ENCODE measurements around the gene FAM229A. TPM values are rescaled to one million over a fixed set of nuclear protein-coding genes. Genes with fewer than 3 reads are reported as not detected.

FAM229A gene
- total RNA-seq, 1 experiment from 2014 or later: 9.4 TPM

- TF ChIP-seq AR (CRISPR knock-in tag; IDR thresholded peaks at IDR 0.05): no peak
- TF ChIP-seq ATF2 (CRISPR knock-in tag; IDR thresholded peaks at IDR 0.05; ENCODE audit: borderline replicate concordance, low read depth): no peak
- TF ChIP-seq JAZF1 (CRISPR knock-in tag; IDR thresholded peaks at IDR 0.05): no peak
- TF ChIP-seq MXD4 (CRISPR knock-in tag; IDR thresholded peaks at IDR 0.05; ENCODE audit: borderline replicate concordance): no peak
- TF ChIP-seq ATF1 (CRISPR knock-in tag; IDR thresholded peaks at IDR 0.05): no peak
- TF ChIP-seq IRF1 (CRISPR knock-in tag; IDR thresholded peaks at IDR 0.05): no peak
- no peak for TF ChIP-seq USF1 (CRISPR knock-in tag; IDR thresholded peaks at IDR 0.05)
- TF ChIP-seq SOX15 (CRISPR knock-in tag; IDR thresholded peaks at IDR 0.05): no peak
- no peak for TF ChIP-seq OVOL2 (CRISPR knock-in tag; IDR thresholded peaks at IDR 0.05; ENCODE audit: borderline replicate concordance)
- TF ChIP-seq ZNF219 (CRISPR knock-in tag; IDR thresholded peaks at IDR 0.05; ENCODE audit: borderline replicate concordance): no peak
- TF ChIP-seq ATF3 (CRISPR knock-in tag; conservative IDR thresholded peaks at IDR 0.05): no peak
Measured at GRCh38 chr1:32377541-32378220, 15.4 kb upstream of the FAM229A start (continued).

GRCh38 chr1:32376199-32376598 is 13.9 kb upstream of the FAM229A start:
- no peaks in the 10 kb centered on the region for H3K9me3 Mint-ChIP-seq

More at GRCh38 chr1:32376199-32376598, 13.9 kb upstream of the FAM229A start:
- no peaks in the 10 kb centered on the region for H3K4me1 Mint-ChIP-seq
- no peaks in the 10 kb centered on the region for H3K27me3 Mint-ChIP-seq (ENCODE audit: low read depth)
- TF ChIP-seq ATF3 (CRISPR knock-in tag; conservative IDR thresholded peaks at IDR 0.05): no peak
- no peak for TF ChIP-seq PRDM15 (CRISPR knock-in tag; IDR thresholded peaks at IDR 0.05)
- TF ChIP-seq HMGA2 (CRISPR knock-in tag; IDR thresholded peaks at IDR 0.05): no peak
- no peak for TF ChIP-seq ZSCAN18 (CRISPR knock-in tag; IDR thresholded peaks at IDR 0.05)
- no peak for TF ChIP-seq MXD4 (CRISPR knock-in tag; IDR thresholded peaks at IDR 0.05; ENCODE audit: borderline replicate concordance)
- no peak for TF ChIP-seq TEAD1 (CRISPR knock-in tag; IDR thresholded peaks at IDR 0.05)
- no peak for TF ChIP-seq FOXJ3 (CRISPR knock-in tag; IDR thresholded peaks at IDR 0.05; ENCODE audit: borderline replicate concordance)
- POLR2A ChIA-PET: no interaction called here
- ATAC-seq: no peak
- no peak overlapping the region for H3K27ac Mint-ChIP-seq
- CTCF ChIA-PET: interaction anchor here (1.0 kb wide), 1 partner anchor 18 kb away, joined by 3 read pairs; the partner anchor contains the start of gene BSDC1
- no peak overlapping the region for H3K4me3 Mint-ChIP-seq
- DNase-seq (ENCODE audit: low spot score): no peak
- peaks cover 70% of the 10 kb centered on the region for H3K36me3 Mint-ChIP-seq
